ENCODE data around the gene CAMK1D. TPM values are rescaled to one million over a fixed set of nuclear protein-coding genes. Genes with fewer than 3 reads are reported as not detected.
A peak's percentile ranks its signal among the peaks of the same experiment; 100 is the strongest.

The CAMK1D gene
- total RNA-seq, 4 donors from 2014 or later = 5.6 to 23.9 (median 7.4) TPM

DNA sequence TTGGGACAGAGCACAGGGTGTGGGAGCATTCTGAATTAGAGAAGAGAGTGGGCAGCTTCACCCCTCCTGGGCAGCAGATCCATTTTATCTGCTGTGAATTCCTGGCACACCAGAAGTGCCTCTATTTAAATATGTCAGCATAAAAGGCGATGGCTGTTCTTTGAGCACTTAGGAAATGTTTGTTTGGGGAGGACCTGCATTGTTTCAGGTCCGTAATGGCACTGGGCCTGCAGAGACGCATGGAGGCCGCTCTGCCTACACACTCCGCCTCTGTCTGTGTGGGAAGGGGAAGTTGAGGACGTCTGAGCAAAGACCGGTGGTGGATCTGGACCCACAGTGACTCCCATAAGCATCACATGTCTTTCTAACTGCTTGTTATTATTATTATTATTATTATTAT lies 253.2 kb downstream of the CAMK1D start:
- Histone ChIP-seq H3K27ac (no peak overlapping the region), H3K4me3 (no peak overlapping the region), H3K4me1 (peaks cover 0 to 37% (median 6%) of the 10 kb centered on the region in 4 donors), H3K36me3 (no peaks in the 10 kb centered on the region), H3K9me3 (no peaks in the 10 kb centered on the region), H3K27me3 (no peaks in the 10 kb centered on the region)
- no peak for DNase-seq
- TF ChIP-seq CTCF (IDR thresholded peaks at IDR 0.05) (no peak), POLR2A (IDR thresholded peaks at IDR 0.05) (no peak)

- H3K27ac ChIP-seq = peak overlapping the region in 3 of 4 donors; percentile 18 to 56 (median 41)
- no peaks in the 10 kb centered on the region for H3K27me3 ChIP-seq
- no peaks in the 10 kb centered on the region for H3K9me3 ChIP-seq
- no peak overlapping the region for H3K4me3 ChIP-seq
- peak in 1 of 3 donors; percentile 61 for DNase-seq
- no peaks in the 10 kb centered on the region for H3K36me3 ChIP-seq
- H3K4me1 ChIP-seq = peaks cover 0 to 37% (median 6%) of the 10 kb centered on the region in 4 donors
- no peak for TF ChIP-seq CTCF (IDR thresholded peaks at IDR 0.05)
- no peak for TF ChIP-seq POLR2A (IDR thresholded peaks at IDR 0.05)
These were observed 254.6 kb downstream of the CAMK1D start for GRCh38 chr10:12603766-12604470.

GRCh38 chr10:12605580-12606405 lies 256.4 kb downstream of the CAMK1D start:
- Histone ChIP-seq H3K4me3 (peak overlapping the region; percentile 21 to 42 (median 30)), H3K36me3 (no peaks in the 10 kb centered on the region), H3K4me1 (peaks cover 0 to 37% (median 6%) of the 10 kb centered on the region in 4 donors), H3K27ac (peak overlapping the region; percentile 69 to 81 (median 72)), H3K9me3 (no peaks in the 10 kb centered on the region), H3K27me3 (no peaks in the 10 kb centered on the region)
- TF ChIP-seq CTCF (IDR thresholded peaks at IDR 0.05) = no peak
- TF ChIP-seq POLR2A (IDR thresholded peaks at IDR 0.05) = peak in 1 of 2 donors; percentile 27
- DNase-seq = peak; percentile 63 to 83 (median 78)

- Histone ChIP-seq H3K4me3 (peak overlapping the region; percentile 21 to 42 (median 30)), H3K27ac (peak overlapping the region; percentile 69 to 81 (median 72))
These were observed 257.1 kb downstream of the CAMK1D start for GRCh38 chr10:12606461-12606860.

GRCh38 chr10:12608761-12609160 lies 259.4 kb downstream of the CAMK1D start:
- Histone ChIP-seq H3K4me3 (no peak overlapping the region), H3K27me3 (no peaks in the 10 kb centered on the region), H3K4me1 (peaks cover 0 to 30% (median 6%) of the 10 kb centered on the region in 4 donors), H3K36me3 (no peaks in the 10 kb centered on the region), H3K9me3 (no peaks in the 10 kb centered on the region), H3K27ac (no peak overlapping the region)
- no peak for TF ChIP-seq CTCF (IDR thresholded peaks at IDR 0.05)
- TF ChIP-seq POLR2A (IDR thresholded peaks at IDR 0.05) = no peak
- no peak for DNase-seq

More at GRCh38 chr10:12606461-12606860, 257.1 kb downstream of the CAMK1D start:
- no peak for TF ChIP-seq CTCF (IDR thresholded peaks at IDR 0.05)
- TF ChIP-seq POLR2A (IDR thresholded peaks at IDR 0.05) = no peak
- no peaks in the 10 kb centered on the region for H3K36me3 ChIP-seq
- H3K4me1 ChIP-seq = peaks cover 0 to 37% (median 6%) of the 10 kb centered on the region in 4 donors
- H3K27me3 ChIP-seq = no peaks in the 10 kb centered on the region
- no peaks in the 10 kb centered on the region for H3K9me3 ChIP-seq
- peak in 2 of 3 donors; percentile 73 to 77 for DNase-seq
